ENCODE results near the gene HIRA.

Gene HIRA

DNA sequence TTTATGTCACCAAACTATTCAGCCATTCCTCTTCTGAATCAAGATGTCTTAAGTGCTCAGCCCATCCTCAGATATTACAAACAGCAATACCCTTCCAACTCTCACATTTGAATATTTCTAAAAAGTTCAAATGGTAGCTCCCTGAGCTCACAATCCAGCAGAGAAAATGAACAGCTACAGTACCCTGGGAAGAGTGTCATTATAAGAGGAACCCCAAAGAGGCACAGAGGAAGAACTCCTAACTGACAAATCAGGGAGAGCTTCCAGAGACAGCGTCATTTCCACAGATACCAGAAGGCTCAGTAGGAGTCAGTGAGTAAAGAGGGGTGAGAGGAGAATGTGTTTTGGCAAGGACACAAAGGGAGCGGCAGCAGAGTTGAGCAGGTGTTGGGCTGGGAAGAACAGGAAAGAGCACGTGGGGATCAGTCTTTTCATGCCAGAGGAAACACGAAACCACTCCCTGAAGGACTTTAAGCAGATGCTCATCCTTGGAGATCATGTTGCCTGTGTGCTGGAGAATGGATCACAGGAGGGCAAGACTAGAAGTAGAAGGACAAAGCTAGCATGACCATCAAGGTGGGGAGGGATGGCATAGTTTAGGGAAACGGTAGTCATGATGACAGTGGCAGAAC, 144.3 kb downstream of the HIRA start:
- DNase-seq (ENCODE audit: low read depth in 2 of 2, low spot score in 1 of 2) = no peak

DNA sequence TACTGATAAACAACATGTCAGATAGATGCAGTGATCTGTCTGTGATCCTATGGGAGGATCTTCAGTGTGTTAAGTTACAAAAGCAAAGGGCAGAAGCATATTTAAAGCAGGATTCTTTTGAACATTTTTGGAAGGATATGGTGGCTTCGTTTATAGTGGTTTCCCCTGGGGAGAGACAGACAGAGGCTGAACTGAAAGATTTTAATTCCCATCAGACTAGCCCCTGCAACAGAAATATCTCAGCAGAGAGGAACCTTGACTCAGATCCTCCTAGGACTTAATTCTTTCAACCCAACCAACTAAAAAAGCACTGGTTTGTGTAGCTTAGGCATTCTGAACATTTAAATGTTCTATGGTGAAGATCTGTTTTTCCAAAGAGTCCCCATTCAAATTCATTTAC, 145.7 kb downstream of the HIRA start:
- DNase-seq (ENCODE audit: low read depth in 2 of 2, low spot score in 1 of 2) = no peak
